SHP77 (cell line): ENCODE data around the gene ERP27.

Experiments
- DNase-seq, 2 experiments: peaks; one replicate each; lab custom pipeline; 2025; lab: John Stamatoyannopoulos, UW

The ERP27 gene

DNA sequence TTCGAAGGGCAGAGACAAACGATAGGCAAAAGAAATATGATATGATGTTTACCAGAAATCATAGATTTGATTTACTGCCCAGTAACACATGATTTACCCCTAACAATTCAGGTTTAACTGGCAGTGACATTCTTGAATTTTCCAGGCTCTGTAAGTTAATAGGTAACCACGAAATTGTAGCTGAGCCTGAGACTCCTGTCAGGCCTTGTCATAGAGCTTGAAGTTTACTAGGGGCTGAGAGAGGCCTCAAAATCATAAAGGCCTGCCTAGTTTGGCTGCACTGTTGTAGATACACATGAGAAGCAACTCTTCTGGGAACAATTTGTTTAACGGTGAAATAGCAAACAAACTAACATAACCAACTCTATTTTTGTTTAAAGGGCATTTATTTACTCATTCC, 3.3 kb downstream of the ERP27 start:
- DNase-seq, result no peak

DNA sequence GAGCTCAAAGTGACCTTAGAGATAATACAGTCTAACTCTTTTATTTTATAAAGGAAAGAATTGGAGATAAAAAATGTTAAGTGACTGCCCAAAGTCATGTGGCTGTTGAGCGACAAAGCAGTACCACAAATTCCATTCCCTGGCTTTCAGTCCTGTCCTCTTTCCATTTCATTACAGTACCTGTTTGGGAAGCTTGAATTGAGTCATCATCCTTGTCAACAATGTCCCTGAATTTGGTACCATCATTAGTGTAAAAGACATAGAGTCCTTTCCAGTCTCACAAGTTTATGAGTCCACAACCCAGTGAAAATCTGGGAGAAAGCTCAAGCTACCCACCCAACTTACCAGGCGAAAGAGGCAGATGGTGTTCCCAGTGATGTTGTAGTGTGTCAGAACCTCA, 3.8 kb downstream of the ERP27 start:
- no peak for DNase-seq

DNA sequence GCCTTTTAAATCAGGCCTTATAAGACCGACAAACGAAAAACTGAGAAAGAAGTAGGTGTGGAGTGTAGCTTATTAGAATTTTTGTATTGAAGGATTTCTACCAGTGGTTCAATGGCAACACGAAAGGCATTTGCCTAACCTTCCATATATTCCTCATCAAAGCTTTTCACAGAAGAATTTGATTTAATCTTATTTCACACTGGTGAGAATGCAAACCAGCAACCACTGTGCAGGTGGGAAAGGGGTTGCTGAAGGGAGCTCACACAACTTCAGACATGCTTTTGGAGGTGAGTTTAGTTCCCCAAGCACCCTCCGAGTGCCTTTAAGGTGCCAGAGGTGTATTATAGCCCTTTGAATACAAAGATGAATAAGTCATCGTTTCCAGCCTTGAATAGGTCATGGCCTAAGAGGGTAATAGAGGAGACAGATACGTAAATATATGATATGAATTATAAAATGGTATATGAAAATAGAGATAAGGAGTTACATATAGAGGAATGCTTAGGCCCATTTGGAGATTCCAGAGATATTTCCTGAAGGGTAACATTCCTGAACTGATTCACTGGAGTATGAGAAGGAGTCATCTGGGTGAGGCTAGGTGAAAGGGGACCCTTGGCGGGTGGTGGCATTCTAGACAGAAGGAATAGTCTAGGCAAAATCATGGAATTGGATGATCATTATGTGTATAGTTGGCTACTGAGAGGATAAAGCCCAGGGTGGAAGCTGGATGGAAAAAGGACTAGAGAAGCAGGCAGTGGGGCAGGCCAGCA, 6.4 kb downstream of the ERP27 start:
- no peak for DNase-seq

DNA sequence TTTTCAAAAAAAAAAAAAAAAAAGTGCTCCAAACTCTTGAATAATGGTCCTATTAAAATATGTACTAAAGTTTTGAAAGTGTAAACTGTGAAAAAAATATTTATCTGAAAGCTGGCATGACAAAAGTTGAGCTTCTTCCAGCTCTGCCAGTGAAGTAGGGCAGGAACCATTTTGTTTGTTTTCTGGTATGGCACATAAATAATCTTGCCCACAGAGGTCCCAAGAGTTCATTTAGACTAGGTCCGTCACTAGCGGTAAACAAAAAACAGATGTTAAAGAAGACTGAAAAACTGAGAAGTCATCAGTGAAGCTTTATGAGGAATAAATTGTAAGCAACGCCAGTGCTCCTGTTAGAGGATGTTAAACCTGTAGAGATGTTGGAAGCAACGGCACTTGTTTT, 7.0 kb downstream of the ERP27 start:
- no peak for DNase-seq

DNA sequence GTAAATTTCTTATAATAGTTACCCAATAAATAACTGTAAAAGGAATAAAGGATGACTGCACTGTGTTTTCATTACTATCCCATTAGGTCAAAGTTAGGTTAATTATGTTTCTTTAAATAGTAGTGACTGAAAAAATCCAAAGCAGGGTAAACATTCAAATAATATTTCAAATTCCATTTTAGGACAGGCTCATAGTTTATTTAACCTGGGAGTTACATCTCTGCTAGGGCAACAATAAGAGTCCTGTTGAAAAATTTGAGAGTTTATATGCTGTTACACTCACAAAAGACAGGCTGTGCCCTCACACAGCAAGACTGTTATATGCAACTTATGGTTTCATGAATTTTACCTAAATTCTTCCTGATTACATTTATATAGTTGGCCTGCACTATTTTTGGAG, 8.0 kb downstream of the ERP27 start:
- no peak for DNase-seq

DNA sequence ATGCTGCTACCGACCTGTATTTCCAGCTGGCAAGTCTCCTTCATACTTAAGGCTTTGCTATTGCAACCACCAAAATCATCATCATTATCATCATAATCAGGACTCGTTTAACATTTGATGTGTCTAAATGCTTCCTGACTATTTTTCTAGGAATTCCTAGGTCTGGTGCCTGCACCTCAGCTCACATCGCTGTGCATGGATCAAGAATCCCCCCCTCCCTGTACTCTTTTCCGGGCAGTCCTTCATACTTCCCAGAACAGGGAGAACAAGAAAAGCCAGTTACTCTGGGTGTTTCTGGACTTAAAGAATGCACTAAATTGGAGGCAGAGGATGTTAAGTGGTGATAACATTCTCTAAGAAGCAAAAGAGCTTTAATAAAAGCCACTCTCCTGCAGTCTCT, 9.4 kb downstream of the ERP27 start:
- DNase-seq, result no peak

DNA sequence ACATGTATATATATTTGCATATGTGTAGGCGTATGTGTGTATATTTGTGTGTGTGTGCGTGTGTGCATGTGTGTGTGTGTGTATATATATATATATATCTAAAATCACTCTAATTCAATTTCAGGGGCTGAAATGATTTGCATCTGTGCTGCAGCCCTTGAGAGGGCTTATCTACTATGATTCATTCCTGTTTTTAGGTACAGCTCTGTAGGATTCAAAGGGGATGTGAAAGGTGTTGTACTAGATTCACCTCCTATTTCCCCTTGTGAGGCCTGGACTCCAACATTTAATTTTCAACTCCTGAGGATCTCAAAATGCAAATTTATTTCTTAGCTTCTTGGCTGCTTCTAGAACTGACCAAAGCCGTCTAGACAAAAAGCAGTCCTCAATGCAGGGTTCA, 11.1 kb downstream of the ERP27 start:
- no peak for DNase-seq

DNA sequence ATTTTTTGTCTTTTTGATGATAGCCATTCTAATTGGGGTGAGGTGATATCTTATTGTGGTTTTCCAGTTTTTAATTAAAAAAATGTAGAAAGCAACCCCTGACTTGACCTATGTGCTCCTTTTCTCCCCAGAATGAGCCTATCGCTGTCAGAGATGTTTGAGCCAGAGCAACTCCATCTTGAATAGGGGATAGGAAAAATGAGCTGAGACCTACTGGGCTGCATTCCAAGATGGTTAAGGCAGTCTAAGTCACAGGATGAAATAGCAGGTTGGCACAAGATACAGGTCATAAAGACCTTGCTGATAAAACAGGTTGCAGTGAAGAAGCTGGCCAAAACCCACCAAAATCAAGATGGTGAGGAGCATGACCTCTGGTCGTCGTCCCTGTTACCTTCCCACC, 13.8 kb downstream of the ERP27 start:
- no peak for DNase-seq

DNA sequence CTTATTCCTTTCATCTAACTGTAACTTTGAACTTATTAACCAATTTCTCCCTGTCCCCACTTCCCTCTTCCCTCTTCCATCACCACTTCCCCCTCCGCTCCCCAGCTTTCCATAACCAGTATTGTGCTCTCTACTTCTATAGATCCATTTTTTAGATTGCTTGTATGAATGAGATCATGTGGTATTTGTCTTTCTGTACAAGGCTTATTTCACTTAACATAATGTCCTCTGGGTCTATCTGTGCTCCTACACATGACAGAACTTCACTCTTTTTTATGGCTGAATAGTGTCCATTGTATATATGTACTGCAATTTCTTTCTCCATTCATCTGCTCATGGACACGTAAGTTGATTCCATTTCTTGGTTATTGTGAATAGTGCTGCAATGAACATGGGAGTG, 14.4 kb downstream of the ERP27 start:
- DNase-seq, result no peak

DNA sequence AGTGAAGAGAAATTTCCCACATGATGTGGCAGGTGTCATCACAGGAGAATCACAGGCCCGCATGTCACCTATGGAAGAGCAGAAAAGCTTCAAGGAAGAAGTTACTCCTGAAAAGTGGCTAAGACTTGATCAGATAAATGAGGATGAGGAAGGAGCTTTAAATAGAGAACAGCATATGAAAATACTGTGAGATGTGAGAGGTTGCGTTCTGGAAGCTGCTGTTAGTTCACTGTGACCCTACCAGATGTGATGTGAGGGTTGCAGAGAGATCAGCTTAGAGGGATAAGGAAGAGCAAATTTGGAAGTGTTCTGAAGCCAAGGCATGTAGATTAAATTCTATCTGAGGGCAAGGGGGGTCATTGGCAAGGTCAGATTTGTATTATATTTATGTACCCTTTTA, 17.1 kb downstream of the ERP27 start:
- no peak for DNase-seq

DNA sequence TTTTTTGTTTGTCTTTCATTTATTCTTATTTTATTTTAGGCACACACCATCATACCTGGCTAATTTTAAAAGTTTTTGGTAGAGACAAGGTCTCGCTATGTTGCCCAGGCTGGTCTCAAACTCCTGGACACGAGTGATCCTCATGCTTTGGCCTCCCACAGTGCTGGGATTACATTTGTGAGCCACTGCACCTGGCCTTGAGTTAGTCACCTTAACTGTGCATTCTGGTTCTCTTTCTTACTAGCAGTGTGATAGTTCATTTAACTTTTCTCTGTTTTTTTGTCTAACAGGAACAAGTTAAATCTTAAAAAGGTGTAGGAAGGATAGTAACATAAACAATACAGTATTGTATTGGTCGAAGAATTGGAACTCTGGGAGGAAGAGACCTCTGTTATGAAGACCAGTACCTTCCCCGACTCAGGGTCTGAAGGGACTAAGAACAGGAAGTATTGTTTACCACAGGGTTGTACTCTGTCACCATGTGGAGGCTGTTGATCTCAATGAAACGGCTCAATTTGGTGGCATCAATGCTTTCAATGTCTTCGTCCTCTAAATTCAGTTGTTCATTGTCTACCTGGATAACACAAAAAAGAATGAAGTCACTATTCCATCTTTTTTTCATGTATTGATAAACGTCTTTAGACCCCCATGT, 17.7 kb downstream of the ERP27 start:
- DNase-seq, result no peak

DNA sequence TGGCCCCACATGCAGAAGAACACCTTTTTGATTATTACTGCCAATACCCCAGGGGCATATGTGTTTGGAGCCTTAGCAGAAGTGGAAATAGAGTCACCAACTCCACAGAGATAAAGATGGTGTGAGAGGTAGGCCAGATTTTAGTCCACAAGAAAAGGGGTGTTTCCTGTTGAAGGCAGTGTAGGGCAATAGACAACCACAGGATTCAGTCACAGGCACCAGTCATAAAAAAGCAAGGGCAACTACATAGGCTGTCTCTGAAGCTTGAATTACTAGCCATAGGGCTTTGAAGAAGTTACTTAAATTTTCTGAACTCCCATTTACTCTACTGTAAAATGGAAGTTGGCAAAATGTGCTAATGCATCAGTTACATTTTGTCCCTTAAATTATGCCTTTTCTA, 18.9 kb downstream of the ERP27 start:
- no peak for DNase-seq

DNA sequence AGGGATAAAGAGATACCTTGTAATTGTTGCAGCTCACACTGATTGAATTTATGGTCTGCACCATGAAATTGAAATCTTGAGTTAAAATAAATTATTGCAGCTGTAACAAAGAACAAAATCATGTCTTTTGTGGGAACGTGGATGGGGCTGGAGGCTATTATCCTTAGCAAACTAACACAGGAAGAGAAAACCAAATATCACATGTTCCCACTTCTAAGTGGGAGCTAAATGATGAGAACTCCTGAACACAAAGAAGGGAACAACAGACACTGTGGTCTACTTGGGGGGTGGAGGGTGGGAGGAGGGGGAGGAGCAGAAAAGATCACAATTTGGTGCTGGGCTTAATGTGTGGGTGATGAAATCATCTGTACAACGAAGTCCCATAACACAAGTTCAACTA, 22.6 kb downstream of the ERP27 start:
- DNase-seq, result no peak

DNA sequence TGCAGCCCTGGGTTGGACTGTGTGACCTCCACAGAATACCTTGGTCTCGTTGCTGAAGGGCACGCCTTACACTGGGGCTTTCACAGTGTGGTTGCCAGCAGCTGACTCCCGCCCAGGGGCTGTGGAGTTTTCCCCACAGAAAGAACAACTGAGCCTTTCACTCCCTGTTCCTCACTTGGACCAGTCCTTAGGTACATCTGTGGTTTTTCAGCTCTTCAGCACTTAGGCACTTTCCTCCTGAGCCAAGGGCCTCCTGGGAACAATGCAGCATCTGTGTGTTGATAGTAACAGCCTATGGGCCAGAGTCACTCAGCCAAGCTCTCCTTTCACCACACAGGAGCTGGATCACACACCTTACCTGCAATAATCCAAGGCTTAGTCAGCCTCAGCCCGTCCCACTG, 25.0 kb downstream of the ERP27 start:
- no peak for DNase-seq

DNA sequence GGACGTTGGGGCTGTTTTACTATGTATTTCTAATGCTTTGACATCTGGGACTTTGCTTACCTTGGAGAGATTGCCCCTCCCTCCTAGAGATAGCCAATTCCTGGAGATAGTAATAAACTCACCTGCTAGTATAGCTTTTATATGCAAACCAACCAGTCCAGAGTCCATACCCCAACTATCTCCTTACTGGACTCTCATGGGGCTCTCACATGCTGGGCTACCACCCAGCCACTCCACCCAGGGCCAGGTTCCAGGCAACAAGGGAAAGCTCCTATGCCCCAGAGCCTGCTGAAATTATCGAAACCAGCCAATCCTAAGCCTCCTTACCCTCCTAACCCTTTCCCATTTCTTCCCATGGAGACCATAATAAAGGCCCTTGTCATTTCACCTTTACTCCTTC, 27.2 kb downstream of the ERP27 start:
- no peak for DNase-seq

DNA sequence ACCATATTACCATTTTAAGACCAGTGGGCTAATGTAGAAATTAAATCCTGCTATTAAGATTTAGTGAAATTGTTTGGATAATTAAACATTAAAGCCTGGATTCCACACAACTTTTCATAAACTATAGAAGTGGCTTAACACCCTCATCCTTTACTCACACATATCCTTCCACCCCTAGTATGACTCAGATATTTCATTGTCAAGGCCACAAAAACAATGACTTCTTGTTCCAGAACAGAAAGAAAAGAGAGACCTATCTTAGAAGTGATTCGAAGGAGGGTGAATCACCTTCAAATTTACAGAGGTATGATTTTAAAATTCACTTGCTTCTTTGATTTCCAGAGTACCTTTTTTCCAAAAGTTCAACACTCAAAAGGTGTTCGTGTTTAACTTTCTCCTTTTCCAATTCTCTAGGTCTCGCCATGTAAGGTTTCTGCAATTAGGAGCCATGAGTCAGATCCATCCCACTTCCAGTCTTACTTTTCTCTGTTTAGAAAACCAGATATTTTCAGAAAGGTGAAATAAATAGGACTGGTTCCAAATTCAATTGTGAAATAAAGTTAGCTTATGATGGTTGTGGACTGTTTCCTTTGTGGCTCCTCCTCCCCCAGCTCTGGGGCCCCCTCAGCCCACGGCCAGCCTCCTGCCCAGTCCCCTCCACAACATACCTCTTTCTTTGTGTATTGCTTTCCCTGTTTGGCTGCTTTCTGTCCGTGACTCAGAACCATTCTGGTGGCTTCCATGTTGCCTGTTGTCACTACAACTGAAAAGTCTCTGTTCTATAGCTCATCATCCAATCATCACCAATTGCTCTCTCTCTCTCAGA, 28.0 kb downstream of the ERP27 start:
- no peak for DNase-seq

DNA sequence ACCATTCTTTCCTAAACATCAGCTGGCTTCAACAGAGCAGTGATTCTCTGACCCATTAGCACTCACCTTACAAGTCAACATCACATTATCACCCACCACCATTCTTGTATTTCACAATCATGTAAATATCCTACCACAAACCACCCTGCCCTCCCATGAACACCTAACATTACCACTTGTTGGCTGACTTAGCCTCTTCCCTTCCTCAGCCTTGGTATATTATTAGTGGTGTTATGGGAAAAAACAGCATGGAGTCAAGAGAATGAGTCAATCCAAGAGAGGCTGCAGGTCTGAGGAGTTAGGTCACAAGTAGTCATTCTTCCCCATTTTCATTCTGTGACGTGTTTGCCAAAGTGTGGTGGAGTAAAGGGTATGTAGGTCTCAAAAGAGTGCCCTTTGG, 30.4 kb downstream of the ERP27 start:
- no peak for DNase-seq

DNA sequence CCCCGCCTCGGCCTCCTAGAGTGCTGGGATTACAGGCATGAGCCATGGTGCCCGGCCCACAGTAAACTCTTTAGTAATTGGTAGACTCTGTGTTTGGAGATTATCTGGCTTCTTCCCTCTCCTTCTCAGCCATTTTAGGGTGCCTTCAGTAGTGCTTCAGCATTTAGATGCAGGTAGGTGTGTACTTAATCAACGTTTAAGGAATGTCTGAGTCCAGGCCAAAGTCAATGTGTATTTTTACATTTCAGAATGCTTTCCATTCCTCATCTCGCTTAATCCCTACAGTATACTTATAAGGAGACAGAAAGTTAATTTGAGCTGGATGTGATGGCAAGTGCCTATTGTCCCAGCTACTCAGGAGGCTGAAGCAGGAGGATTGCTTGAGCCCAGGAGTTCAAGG, 32.2 kb downstream of the ERP27 start:
- no peak for DNase-seq

DNA sequence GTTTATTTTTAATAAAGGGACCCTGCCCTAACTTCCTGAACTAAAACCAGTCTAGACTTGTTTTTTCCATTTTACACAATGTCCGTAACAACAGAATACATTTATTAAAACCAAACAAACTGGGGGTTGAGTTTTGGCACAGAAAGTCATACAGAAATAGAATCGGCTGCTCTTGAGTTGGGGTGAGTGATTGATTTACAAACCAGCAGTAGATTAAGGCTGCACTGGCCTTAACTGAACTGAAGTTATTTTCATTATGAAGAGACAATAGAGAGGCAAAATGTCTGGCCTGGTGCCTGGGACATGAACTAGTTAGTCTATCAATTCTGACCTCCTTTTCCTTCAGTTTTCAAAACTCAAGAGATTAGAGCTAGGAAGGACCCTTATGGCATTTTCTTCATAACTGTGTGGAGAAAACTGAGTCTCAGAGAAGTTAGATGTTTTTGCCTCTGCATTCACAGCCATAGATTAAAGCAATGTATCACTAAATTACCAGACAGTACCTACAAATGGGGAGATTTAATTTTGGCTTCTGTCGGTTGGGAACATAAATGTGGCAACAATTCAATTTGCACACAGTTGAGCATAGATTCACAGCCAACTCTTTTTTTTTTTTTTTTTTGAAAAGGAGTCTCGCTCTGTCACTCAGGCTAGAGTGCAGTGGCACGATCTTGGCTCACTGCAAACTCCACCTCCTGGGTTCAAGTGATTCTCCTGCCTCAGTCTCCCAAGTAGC, 32.9 kb downstream of the ERP27 start:
- no peak for DNase-seq

DNA sequence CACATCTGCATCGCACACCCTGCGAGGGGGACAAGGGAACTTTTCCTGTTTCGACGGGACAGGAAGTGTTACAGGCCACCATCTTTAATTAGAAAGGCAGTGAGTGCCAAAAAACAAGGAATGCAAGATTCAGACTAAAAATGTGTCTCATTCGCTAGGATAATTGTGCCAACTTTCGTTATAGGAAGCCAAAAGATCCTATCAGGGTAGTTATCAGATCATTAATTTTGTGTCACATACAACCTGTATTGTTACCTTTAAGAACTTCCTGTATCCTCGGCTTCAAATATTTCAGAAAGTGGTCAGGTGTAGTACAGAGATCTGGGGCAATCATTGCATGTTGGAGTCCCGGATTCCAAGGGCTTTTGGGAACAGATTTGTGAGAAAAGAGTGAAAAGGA, 33.5 kb downstream of the ERP27 start:
- no peak for DNase-seq

DNA sequence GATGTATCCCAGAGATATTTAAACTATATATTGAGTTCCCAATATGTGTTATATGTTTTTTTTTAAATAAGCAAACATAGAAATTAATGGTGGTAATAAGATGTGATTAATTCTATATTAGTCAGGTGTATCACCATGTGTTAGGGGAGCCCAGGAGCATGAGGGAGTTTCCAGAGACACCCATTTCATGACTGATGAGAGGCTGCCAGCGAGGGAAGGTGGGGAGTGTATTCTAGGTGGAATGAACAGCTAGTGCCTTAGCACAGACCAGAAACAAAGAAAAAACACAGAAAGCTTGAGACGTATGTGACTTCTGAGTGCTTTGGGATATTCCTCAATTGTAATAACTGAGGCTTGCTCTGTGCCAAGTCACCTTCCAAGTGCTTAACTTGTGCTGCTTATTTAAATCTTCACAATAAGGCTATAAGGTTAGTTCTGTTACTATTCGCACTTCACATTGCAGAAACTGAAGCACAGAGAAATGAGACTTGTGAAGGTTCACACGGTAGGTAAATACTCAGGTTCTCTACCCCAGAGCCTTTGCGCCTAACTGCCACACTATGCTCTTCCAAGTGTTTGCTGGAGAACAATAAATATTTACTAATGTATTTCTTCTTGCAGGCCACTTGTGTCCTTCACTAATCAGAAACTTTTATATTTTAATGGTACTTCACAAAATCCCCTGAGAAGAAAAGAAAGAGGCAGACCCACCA, 34.8 kb downstream of the ERP27 start:
- DNase-seq, result no peak

DNA sequence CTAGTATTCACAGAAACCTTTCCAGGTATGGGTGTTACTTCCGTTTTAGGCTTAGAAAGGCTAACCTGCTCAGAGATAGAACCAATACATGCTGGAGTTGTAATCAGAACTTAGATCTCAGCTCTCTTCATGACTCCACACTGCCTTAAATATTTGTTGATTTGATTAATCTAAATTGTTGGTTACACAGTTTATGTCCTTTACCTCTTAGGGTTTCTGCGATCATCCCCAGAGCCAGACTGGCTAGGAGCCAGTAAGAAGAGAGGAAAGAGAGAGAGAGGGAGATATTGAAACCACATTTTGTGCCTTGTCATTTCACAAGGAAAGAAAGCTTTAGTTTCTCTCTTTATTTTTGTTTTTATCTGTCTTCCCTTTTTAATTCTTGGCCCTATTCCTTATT, 35.9 kb downstream of the ERP27 start:
- no peak for DNase-seq
